ENCODE measurements around the gene PRR27.
"Not testable (repeated sequence)": the region's sequence is repeated elsewhere in the genome, so short reads cannot be mapped to it uniquely, and the experiment has no call there.

Gene PRR27

DNA sequence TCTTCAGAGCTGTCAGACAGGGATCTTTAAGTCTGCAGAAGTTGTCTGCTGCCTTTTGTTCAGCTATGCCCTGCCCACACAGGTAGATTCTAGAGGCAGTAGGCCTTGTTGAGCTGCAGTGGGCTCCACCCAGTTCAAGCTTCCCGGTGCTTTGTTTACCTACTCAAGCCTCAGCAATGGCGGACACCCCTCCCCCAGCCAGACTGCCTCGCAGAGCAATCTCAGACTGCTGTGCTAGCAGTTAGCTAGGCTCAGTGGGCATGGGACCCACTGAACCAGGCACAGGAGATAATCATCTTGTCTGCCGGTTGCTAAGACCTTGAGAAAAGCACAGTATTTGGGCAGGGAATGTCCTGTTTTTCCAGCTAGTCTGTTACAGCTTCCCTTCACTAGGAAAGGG, 58.7 kb downstream of the PRR27 start:
- DNase-seq, result not testable (repeated sequence)
